BJ (cell line): ENCODE measurements around the gene POLR1A. TPM values are rescaled to one million over a fixed set of nuclear protein-coding genes. Genes with fewer than 3 reads are reported as not detected.
A peak's percentile ranks its signal among the peaks of the same experiment; 100 is the strongest.

Source experiments
- CTCF ChIA-PET: fragments of 350-600 bp; formaldehyde crosslinking; extraction: SDS; loops from one replicate; lab custom pipeline; 2021; ENCODE audit warnings: antibody characterized with exemption, inconsistent platforms; lab: Yijun Ruan, JAX
- POLR2A ChIA-PET: fragments of 300-600 bp; sonication (Branson Sonifier 250); formaldehyde crosslinking; extraction: SDS; loops from one replicate; lab custom pipeline; 2021; ENCODE audit warnings: antibody characterized with exemption; lab: Charles Lee
- DNase-seq: peaks from one replicate; pipeline ENCODE4 v3.0.0-alpha.2; 2011; ENCODE audit warnings: low read depth
- H3K27me3 ChIP-seq: 2 replicates; pipeline ENCODE4 v1.6.0; 2011; ENCODE audit warnings: low read length; ENCODE audit not compliant: control insufficient read depth, insufficient read depth
- H3K36me3 ChIP-seq: 2 replicates; pipeline ENCODE4 v1.5.1; 2011; ENCODE audit warnings: low read length; ENCODE audit not compliant: control insufficient read depth, insufficient read depth
- H3K4me3 ChIP-seq: 2 replicates; pipeline ENCODE4 v1.5.1; 2011; ENCODE audit warnings: low read depth, mild to moderate bottlenecking, control low read depth, low read length
- polyA minus RNA-seq: library from RNA; depleted of rRNA, polyadenylated mRNA; stranded (reverse); fragments of >200 nt; gene quantifications from 2 replicates; pipeline ENCODE4 v1.2.3, GENCODE V29; 2011; rRNA and poly(A)+ RNA removed
- polyA plus RNA-seq: library from polyadenylated mRNA; depleted of rRNA; stranded (reverse); fragments of >200 nt; gene quantifications from 2 replicates; pipeline ENCODE4 v1.2.3, GENCODE V29; 2011; rRNA removed
- TF ChIP-seq, protein P1 (sequence below): IDR thresholded peaks from 2 replicates; pipeline ENCODE4 v1.5.1; 2011; ENCODE audit warnings: low read depth, mild to moderate bottlenecking, control low read depth, inconsistent platforms, low read length, moderate library complexity; ENCODE audit not compliant: insufficient read depth

The POLR1A gene
- 8.0 and 9.0 TPM in 2 replicates for polyA plus RNA-seq
- polyA minus RNA-seq = 11.0 and 25.9 TPM in 2 replicates

DNA sequence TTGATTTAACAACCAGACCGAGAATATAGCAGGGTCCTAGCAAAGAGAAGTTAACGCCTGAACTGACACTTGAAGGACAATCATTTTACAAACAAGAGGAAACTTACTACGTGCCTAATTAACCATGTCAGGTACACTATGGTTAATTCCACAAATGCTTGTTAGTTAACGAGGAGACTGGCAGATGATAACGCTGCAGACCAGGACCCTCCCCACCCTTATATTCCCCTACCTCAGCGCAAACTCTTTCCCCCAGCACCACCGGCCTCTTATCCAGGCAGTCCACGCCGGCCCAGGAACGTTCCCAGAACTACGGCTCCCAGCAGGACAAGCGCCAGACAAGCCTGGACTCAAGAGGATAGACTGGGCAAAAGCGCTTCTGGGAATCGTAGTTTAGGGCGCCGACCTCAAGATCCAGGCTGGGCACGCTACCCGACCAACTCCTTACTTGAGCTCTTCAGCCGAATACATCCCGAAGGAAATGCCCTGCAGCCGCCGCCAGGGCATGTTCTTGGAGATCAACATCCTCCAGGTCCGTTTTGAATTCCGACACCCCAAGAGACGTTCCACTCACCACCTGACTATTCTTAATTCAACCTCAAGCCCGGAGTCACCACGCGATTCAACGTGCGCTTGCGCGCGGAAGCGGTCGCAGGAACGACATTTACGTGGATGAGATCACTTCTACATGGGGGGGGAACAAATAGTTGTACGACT is at the start of gene POLR1A:
Gene POLR1A, minus strand, starts transcription at position 635 of the 717 bp plus-strand sequence. Its CDS starts 110 bp downstream, at position 525.
- ChIA-PET CTCF (interaction anchor here (0.9 to 1.5 kb wide), 5 partner anchors 9 to 291 kb away, joined by 3 to 6 read pairs (median 5); no protein-coding TSS in a partner anchor), POLR2A (interaction anchor here (0.5 to 1.1 kb wide), 2 partner anchors 19 to 80 kb away, joined by 5 to 10 read pairs; no protein-coding TSS in a partner anchor)
- TF ChIP-seq, protein P1, sequence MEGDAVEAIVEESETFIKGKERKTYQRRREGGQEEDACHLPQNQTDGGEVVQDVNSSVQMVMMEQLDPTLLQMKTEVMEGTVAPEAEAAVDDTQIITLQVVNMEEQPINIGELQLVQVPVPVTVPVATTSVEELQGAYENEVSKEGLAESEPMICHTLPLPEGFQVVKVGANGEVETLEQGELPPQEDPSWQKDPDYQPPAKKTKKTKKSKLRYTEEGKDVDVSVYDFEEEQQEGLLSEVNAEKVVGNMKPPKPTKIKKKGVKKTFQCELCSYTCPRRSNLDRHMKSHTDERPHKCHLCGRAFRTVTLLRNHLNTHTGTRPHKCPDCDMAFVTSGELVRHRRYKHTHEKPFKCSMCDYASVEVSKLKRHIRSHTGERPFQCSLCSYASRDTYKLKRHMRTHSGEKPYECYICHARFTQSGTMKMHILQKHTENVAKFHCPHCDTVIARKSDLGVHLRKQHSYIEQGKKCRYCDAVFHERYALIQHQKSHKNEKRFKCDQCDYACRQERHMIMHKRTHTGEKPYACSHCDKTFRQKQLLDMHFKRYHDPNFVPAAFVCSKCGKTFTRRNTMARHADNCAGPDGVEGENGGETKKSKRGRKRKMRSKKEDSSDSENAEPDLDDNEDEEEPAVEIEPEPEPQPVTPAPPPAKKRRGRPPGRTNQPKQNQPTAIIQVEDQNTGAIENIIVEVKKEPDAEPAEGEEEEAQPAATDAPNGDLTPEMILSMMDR = no peak
- H3K4me3 ChIP-seq = peak within 1 kb of the TSS; percentile 70
- no peaks in the 10 kb centered on the region; the same call in 1 of the 2 replicates for H3K36me3 ChIP-seq
- DNase-seq = peak; percentile 83
- no peaks in the 10 kb centered on the region for H3K27me3 ChIP-seq

DNA sequence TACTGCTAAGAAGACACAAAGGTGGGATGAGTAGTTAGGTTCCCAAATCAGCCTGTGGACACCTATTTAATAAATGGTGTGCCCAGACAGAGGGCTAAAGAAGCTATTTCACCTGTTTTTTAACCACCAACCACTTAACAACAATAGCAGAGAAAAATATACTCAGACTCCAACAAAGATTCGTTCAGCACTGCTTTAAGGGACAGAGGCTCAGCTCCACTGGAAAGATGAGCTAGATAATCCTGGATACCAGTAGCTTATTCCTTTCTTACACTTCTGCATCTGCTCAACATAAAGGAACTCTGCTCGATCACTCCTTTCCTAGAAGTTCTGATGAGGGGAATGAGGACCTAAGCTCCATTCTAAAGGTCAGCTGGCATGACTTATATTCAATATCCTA is 44.8 kb upstream of the POLR1A start:
- TF ChIP-seq, protein P1 = no peak
- ChIA-PET CTCF (interaction anchor here (0.6 kb wide), 1 partner anchor 221 kb away, joined by 3 read pairs; no protein-coding TSS in a partner anchor), POLR2A (no interaction called here)
- Histone ChIP-seq H3K36me3 (peaks cover 14% of the 10 kb centered on the region), H3K4me3 (no peak overlapping the region), H3K27me3 (no peaks in the 10 kb centered on the region)
- DNase-seq = no peak

DNA sequence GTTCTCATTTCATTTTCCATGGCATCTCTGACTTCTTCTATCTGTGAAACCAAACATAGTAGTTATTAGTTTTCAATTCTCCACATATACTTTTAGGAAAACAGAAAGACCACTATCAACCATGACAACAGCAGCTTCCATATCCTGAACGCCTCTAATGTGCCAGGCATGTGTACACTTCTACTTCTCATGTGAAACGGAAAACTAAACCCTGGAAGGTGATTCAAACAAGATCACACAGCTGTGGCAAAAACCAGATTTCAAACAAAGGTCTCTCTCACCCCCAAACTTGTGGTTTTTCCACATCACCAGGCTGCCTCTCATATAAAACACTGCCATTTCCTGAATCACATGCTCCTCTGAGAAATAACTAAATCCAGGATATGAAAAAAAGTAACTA is 42.1 kb upstream of the POLR1A start:
- DNase-seq = no peak
- Histone ChIP-seq H3K4me3 (no peak overlapping the region), H3K36me3 (peaks cover 17% of the 10 kb centered on the region), H3K27me3 (no peaks in the 10 kb centered on the region)
- CTCF ChIA-PET = no interaction called here
- POLR2A ChIA-PET = no interaction called here
- TF ChIP-seq, protein P1 = no peak

DNA sequence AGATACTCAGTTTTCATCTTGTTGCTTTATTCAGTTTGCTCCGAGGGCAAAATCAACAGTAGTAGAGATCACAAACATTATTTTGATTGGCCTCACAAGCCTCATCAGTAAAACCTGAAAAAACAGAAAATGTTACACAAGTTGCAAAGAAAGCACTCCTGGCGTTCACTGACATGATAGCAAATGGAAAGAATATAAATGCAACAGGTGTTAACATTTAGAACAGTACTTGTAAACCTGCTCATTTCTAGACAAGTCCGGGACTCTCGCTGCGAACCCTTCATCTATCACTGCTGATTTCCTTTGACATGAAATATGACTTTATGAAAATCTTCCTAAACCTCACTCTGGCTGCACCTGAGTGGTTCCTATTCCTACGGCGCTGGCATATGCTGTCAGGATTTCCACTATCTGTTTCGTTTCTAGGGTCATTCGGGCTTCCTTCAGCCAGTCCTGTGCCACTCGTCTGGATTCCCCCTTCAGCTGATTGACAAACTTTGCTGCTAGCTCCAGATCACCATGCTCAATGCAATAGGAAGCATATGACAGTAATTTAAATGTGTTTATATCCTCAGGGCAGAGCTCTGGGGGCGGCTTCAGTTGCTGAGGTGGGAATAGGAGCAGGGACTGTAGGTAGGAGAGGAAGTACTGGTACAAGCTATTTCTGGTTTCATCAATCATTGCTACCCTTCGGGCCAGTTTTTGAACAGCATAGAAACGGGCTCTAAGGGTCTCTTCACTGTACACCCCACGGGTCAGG is 38.4 kb upstream of the POLR1A start:
- no peak for DNase-seq
- H3K36me3 ChIP-seq = peaks cover 13% of the 10 kb centered on the region
- ChIA-PET CTCF (interaction anchor here (1.3 kb wide), 1 partner anchor 13 kb away, joined by 3 read pairs; no protein-coding TSS in a partner anchor), POLR2A (no interaction called here)
- no peaks in the 10 kb centered on the region for H3K27me3 ChIP-seq
- no peak overlapping the region for H3K4me3 ChIP-seq
- TF ChIP-seq, protein P1 = no peak

DNA sequence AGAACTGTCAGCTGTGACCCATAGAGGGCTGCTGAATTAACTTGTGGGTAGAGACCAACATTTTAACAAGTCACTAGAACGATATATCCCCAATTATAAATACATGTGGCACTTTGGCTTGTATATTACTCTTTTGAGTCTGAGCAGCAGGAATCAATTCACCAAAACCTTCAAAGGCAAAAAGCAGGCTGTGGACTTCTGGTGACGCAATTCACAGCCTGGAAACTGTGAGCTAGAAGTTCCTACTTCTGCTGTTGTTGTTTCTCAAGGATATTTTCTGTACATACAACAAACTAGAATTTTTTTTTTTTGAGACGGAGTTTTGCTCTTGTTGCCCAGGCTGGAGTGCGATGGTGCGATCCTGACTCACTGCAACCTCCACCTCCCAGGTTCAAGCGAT is 37.6 kb upstream of the POLR1A start:
- H3K4me3 ChIP-seq = no peak overlapping the region
- peaks cover 12% of the 10 kb centered on the region for H3K36me3 ChIP-seq
- TF ChIP-seq, protein P1 = no peak
- ChIA-PET CTCF (interaction anchor here (1.3 kb wide), 1 partner anchor 14 kb away, joined by 3 read pairs; no protein-coding TSS in a partner anchor), POLR2A (interaction anchor here (0.7 kb wide), 1 partner anchor 60 kb away, joined by 4 read pairs; no protein-coding TSS in a partner anchor)
- no peak for DNase-seq
- no peaks in the 10 kb centered on the region for H3K27me3 ChIP-seq
